ENCODE data around the gene DOK7. TPM values are rescaled to one million over a fixed set of nuclear protein-coding genes. Genes with fewer than 3 reads are reported as not detected.

The DOK7 gene
- total RNA-seq, 1 experiment from 2014 or later: 0.26 TPM

- no peak overlapping the region for H3T11ph ChIP-seq (ENCODE audit: low read length)
- H3K79me2 ChIP-seq (ENCODE audit: insufficient read depth, low read length): peaks cover 4% of the 10 kb centered on the region; the same call in 1 of the 2 replicates
Measured at GRCh38 chr4:3529363-3529762, 66.3 kb downstream of the DOK7 start.

More at GRCh38 chr4:3529363-3529762, 66.3 kb downstream of the DOK7 start:
- Histone ChIP-seq H2AFZ (ENCODE audit: low read length) (no peak overlapping the region), H4K91ac (ENCODE audit: insufficient read length, low read depth, low read length) (no peak overlapping the region), H3K27me3 (ENCODE audit: insufficient read depth, low read length) (no peaks in the 10 kb centered on the region; the same call in 1 of the 2 replicates), H2BK120ac (ENCODE audit: low read depth, low read length, poor library complexity, severe bottlenecking) (no peak overlapping the region), H2BK5ac (ENCODE audit: insufficient read length, low read length) (no peak overlapping the region), H3K27ac (ENCODE audit: insufficient read length, low read depth, low read length) (no peak overlapping the region), H4K20me1 (ENCODE audit: control insufficient read depth, insufficient read depth, insufficient read length) (no peaks in the 10 kb centered on the region), H3K4ac (ENCODE audit: low read depth, low read length) (no peak overlapping the region), H3K79me1 (ENCODE audit: insufficient read depth, low read depth, low read length, poor library complexity, severe bottlenecking) (peaks cover 4% of the 10 kb centered on the region), H4K8ac (replicated peaks; ENCODE audit: insufficient read length, low read depth, low read length) (no peak overlapping the region), H3K9ac (ENCODE audit: extremely low read depth, insufficient read length, low read length) (no peak overlapping the region), H3K23me2 (ENCODE audit: insufficient read length, low read depth, low read length, poor library complexity, severe bottlenecking) (peaks cover 13% of the 10 kb centered on the region), H2AK5ac (ENCODE audit: insufficient read length, low read length) (no peak overlapping the region), H3K18ac (ENCODE audit: insufficient read length, low read depth, low read length) (no peak overlapping the region), H3K9me3 (ENCODE audit: control insufficient read depth, low read depth, low read length) (no peaks in the 10 kb centered on the region), H3K14ac (ENCODE audit: insufficient read depth, low read length) (no peak overlapping the region), H3K23ac (ENCODE audit: insufficient read length, low read depth, low read length) (no peak overlapping the region), H3K4me1 (ENCODE audit: insufficient read depth, low read length) (no peaks in the 10 kb centered on the region), H2BK15ac (ENCODE audit: low read depth, low read length) (no peak overlapping the region), H3K4me2 (ENCODE audit: insufficient read depth, insufficient read length, low read length) (no peak overlapping the region), H2BK12ac (ENCODE audit: insufficient read length, low read depth, low read length) (no peak overlapping the region), H3K56ac (ENCODE audit: insufficient read length, low read depth, low read length) (no peak overlapping the region), H4K5ac (ENCODE audit: insufficient read length, low read depth, low read length) (no peak overlapping the region), H2BK20ac (ENCODE audit: low read depth, low read length, poor library complexity, severe bottlenecking) (no peak overlapping the region)
- Mint-ChIP-seq H3K36me3 (ENCODE audit: insufficient read depth in 1 of 3, low read depth in 3 of 3) (peaks cover 8 to 37% (median 30%) of the 10 kb centered on the region in 3 experiments), H3K9me3 (no peaks in the 10 kb centered on the region), H3K27ac (no peak overlapping the region), H3K4me3 (no peak overlapping the region), H3K27me3 (ENCODE audit: low read depth) (peaks cover 19% of the 10 kb centered on the region), H3K4me1 (peaks cover 13 to 40% of the 10 kb centered on the region in 2 experiments)
- TF ChIP-seq CTCF (conservative IDR thresholded peaks at IDR 0.05): no peak
- no CpG with 5 or more reads among the region's 12 CpGs for WGBS (ENCODE audit: extremely low coverage, insufficient read length, low lambda C conversion rate)
- DNase-seq: peak; percentile 25

Measured in H9 (cell line).